Testis (tissue), 2 donors: ENCODE results near the gene SASH3.

Experiments used
- CTCF ChIP-seq, 3 experiments: fragments of 450-650 bp in 2 of 3; fragments of 200-600 bp in 1 of 3; sonication (generic) in 1 of 3; IDR thresholded peaks; one replicate each; pipeline ENCODE4 v1.5.1; 2016 to 2019; ENCODE audit warnings: antibody characterized with exemption in 3 of 3, mild to moderate bottlenecking in 2 of 3, moderate library complexity in 1 of 3
- POLR2A ChIP-seq: fragments of 450-650 bp; IDR thresholded peaks from one replicate; pipeline ENCODE4 v1.6.1; 2017; ENCODE audit warnings: antibody characterized with exemption, mild to moderate bottlenecking, moderate library complexity

GRCh38 chrX:129749069-129749468 is 30.7 kb upstream of the SASH3 start:
- no peak for TF ChIP-seq CTCF (IDR thresholded peaks at IDR 0.05)
- TF ChIP-seq POLR2A, result no peak
